ENCODE data around the gene CDHR5. TPM values are rescaled to one million over a fixed set of nuclear protein-coding genes. Genes with fewer than 3 reads are reported as not detected.

CDHR5 gene
- total RNA-seq, 3 donors from 2014 or later (not counting 1 experiment from before 2014, with no cell fraction given), result not detected

- Histone ChIP-seq H3K36me3 (ENCODE audit: control insufficient read depth, insufficient read depth, low read length) (peaks cover 26% of the 10 kb centered on the region), H3K9me3 (ENCODE audit: control insufficient read depth, insufficient read depth, low read length) (no peaks in the 10 kb centered on the region), H3K4me1 (ENCODE audit: control insufficient read depth, insufficient read depth, low read length) (peaks cover 39% of the 10 kb centered on the region), H3K4me3 (ENCODE audit: low read length) (peak overlapping the region; percentile 88), H3K27ac (ENCODE audit: low read length) (peak overlapping the region; percentile 93), H3K27me3 (ENCODE audit: control insufficient read depth, insufficient read depth, low read length) (no peaks in the 10 kb centered on the region)
- DNase-seq, result no peak
- no peaks in the 10 kb centered on the region for H3K9me3 Mint-ChIP-seq
- 54% methylated on average over 35 of the region's 39 CpGs for WGBS (ENCODE audit: insufficient coverage)
- H3K4me3 Mint-ChIP-seq, result peak overlapping the region; percentile 92
- H3K27me3 Mint-ChIP-seq (ENCODE audit: low read depth in 2 of 2), result no peaks in the 10 kb centered on the region
- intact Hi-C loops (cut with micrococcal nuclease), result loop anchor here (5.0 to 10.0 kb wide), 2 partner anchors 39 to 108 kb away; partner anchors contain the start of gene PHRF1
- TF ChIP-seq CTCF (IDR thresholded peaks at IDR 0.05), result no peak
- H3K4me1 Mint-ChIP-seq, result peaks cover 6 to 22% of the 10 kb centered on the region in 2 donors
- H3K36me3 Mint-ChIP-seq, result no peaks in the 10 kb centered on the region
- peak overlapping the region; percentile 89 for H3K27ac Mint-ChIP-seq
- no peak for ATAC-seq
Measured at GRCh38 chr11:616320-617198, 8.2 kb downstream of the CDHR5 start.

- Histone ChIP-seq H3K4me3 (ENCODE audit: low read length) (peak within 1 kb of the TSS; percentile 88), H3K27ac (ENCODE audit: low read length) (peak within 1 kb of the TSS; percentile 93), H3K27me3 (ENCODE audit: control insufficient read depth, insufficient read depth, low read length) (no peaks in the 10 kb centered on the region), H3K36me3 (ENCODE audit: control insufficient read depth, insufficient read depth, low read length) (peaks cover 34% of the 10 kb centered on the region), H3K4me1 (ENCODE audit: control insufficient read depth, insufficient read depth, low read length) (peaks cover 39% of the 10 kb centered on the region), H3K9me3 (ENCODE audit: control insufficient read depth, insufficient read depth, low read length) (no peaks in the 10 kb centered on the region)
- peaks cover 6 to 22% of the 10 kb centered on the region in 2 donors for H3K4me1 Mint-ChIP-seq
- intact Hi-C loops (cut with micrococcal nuclease), result loop anchor here (5.0 to 10.0 kb wide), 2 partner anchors 38 to 109 kb away; partner anchors contain the start of gene PHRF1
- no peak for TF ChIP-seq CTCF (IDR thresholded peaks at IDR 0.05)
- DNase-seq, result peak; percentile 84 to 91
- ATAC-seq, result peak; percentile 80 to 92 (median 82)
- no peaks in the 10 kb centered on the region for H3K27me3 Mint-ChIP-seq (ENCODE audit: low read depth in 2 of 2)
- peak within 1 kb of the TSS; percentile 89 for H3K27ac Mint-ChIP-seq
- WGBS (ENCODE audit: insufficient coverage), result under 1% methylated on average over 66 of the region's 66 CpGs
- H3K4me3 Mint-ChIP-seq, result peak within 1 kb of the TSS; percentile 92
- no peaks in the 10 kb centered on the region for H3K9me3 Mint-ChIP-seq
- no peaks in the 10 kb centered on the region for H3K36me3 Mint-ChIP-seq
Measured at GRCh38 chr11:615504-616319, 9.0 kb downstream of the CDHR5 start, which contains the start of gene IRF7. IRF7 (minus strand) TSS chr11:615950; CDS start chr11:615364, 586 bp downstream.

GRCh38 chr11:614623-615503, 9.9 kb downstream of the CDHR5 start:
- Histone ChIP-seq H3K9me3 (ENCODE audit: control insufficient read depth, insufficient read depth, low read length) (no peaks in the 10 kb centered on the region), H3K27me3 (ENCODE audit: control insufficient read depth, insufficient read depth, low read length) (no peaks in the 10 kb centered on the region), H3K36me3 (ENCODE audit: control insufficient read depth, insufficient read depth, low read length) (peaks cover 43% of the 10 kb centered on the region), H3K27ac (ENCODE audit: low read length) (peak overlapping the region; percentile 93), H3K4me1 (ENCODE audit: control insufficient read depth, insufficient read depth, low read length) (peaks cover 39% of the 10 kb centered on the region), H3K4me3 (ENCODE audit: low read length) (peak overlapping the region; percentile 88)
- Mint-ChIP-seq H3K27ac (peak overlapping the region; percentile 89), H3K4me1 (peaks cover 6 to 22% of the 10 kb centered on the region in 2 donors), H3K27me3 (ENCODE audit: low read depth in 2 of 2) (no peaks in the 10 kb centered on the region), H3K9me3 (no peaks in the 10 kb centered on the region), H3K4me3 (peak overlapping the region; percentile 92), H3K36me3 (no peaks in the 10 kb centered on the region)
- intact Hi-C loops (cut with micrococcal nuclease), result loop anchor here (5.0 to 10.0 kb wide), 2 partner anchors 38 to 110 kb away; partner anchors contain the start of gene PHRF1
- TF ChIP-seq CTCF (IDR thresholded peaks at IDR 0.05), result no peak
- no peak for DNase-seq
- WGBS (ENCODE audit: insufficient coverage), result 72% methylated on average over 68 of the region's 68 CpGs
- no peak for ATAC-seq

Data from natural killer cell (primary cell).